CD4-positive, alpha-beta T cell treated with Interleukin-2 at 100 ng/mL for 4 hours (primary cell): ENCODE data around the gene IFNGR2.
"Not testable (repeated sequence)": the region's sequence is repeated elsewhere in the genome, so short reads cannot be mapped to it uniquely, and the experiment has no call there.

Experiments used
- DNase-seq: peaks from one replicate; pipeline ENCODE4 v3.0.0-alpha.2; 2020; ENCODE audit warnings: low spot score

IFNGR2 gene, protein sequence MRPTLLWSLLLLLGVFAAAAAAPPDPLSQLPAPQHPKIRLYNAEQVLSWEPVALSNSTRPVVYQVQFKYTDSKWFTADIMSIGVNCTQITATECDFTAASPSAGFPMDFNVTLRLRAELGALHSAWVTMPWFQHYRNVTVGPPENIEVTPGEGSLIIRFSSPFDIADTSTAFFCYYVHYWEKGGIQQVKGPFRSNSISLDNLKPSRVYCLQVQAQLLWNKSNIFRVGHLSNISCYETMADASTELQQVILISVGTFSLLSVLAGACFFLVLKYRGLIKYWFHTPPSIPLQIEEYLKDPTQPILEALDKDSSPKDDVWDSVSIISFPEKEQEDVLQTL

DNA sequence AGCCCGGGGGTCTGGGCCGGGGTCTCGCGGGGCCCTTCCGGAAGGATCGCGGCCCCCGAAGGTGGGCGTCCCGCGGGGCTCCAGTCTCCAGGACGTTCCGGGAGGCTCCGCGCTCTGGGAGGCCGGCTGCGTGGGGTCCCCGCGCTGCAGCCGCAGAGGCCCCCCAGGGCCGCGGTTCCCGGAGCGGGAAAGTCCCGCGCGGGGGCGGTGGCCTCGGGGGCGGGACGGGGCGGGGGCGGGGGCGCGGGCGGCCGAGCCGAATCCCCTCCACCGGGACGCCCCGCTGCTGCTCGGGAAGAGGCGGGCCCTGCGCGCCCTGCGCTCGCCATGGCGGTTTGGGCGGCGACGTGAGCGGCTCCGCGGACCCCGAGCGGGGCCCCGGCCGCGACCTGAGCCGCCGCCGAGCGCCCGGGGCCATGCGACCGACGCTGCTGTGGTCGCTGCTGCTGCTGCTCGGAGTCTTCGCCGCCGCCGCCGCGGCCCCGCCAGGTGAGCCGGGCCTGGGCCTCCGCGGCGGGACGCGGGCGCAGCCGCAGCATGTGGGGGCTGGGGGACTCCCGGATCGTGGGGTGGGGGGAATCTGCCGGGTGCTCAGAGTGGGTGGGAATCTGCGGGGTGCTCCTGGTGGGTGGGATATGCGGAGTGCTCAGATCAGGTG is at the start of gene IFNGR2:
TSS of gene IFNGR2 (plus strand) at position 286 of the 658 bp plus-strand sequence. CDS start at position 417, 131 bp downstream.
- peak; percentile 38 for DNase-seq

DNA sequence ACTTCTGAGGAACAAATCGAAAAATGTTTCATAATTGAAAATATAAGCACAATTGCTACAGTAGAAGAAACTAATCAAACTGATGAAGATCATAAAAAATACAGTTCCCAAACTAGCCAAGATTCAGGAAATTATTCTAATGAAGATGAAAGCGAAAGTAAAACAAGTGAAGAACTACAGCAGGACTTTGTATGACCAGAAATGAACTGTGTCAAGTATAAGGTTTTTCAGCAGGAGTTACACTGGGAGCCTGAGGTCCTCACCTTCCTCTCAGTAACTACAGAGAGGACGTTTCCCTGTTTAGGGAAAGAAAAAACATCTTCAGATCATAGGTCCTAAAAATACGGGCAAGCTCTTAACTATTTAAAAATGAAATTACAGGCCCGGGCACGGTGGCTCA is 47.9 kb upstream of the IFNGR2 start:
- DNase-seq = no peak

DNA sequence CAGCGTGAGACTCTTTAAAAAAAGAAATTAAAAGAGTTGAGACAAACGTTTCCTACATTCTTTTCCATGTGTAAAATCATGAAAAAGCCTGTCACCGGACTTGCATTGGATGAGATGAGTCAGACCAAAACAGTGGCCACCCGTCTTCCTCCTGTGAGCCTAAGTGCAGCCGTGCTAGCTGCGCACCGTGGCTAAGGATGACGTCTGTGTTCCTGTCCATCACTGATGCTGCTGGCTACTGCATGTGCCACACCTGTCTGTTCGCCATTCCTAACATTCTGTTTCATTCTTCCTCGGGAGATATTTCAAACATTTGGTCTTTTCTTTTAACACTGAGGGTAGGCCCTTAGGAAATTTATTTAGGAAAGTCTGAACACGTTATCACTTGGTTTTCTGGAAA is 47.2 kb upstream of the IFNGR2 start:
- DNase-seq = no peak

DNA sequence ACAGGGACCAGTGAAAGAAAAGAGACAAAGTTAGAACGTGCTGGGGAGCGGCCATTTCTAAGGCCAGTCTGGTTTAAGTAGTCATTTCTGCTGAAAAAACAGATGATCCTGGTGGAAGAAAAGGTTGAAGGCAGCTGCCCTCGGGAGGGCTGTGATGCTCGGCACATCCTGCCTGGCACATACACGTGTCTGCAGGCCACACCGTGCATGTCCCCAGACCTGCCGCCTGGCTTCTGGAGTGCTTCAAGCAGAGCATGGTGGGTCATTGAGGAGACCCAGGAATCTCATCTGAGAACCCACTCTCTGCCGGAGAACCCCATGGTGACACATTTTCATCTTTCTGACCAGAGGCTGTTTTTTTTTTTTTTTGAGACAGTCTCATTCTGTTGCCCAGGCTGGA is 46.0 kb upstream of the IFNGR2 start:
- no peak for DNase-seq

DNA sequence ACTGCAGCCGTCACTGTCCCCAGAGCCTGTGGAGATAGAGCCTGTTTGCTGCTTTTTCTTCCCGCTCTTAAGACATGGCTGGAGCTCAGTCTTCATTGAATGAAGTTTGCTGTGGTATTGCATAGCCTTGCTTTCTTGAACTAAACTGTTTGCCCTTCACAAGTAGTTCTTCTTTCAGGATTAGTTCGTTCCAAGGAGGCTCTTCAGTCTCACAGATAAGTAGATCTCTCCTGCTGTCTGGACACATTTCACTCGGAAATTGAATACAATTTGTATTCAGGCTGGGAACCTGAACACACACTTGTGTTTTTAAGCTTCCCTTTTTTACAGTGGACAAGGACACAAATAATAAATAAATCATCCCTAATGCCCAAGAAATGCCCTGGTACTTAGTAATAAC is 43.8 kb upstream of the IFNGR2 start:
- DNase-seq = no peak

DNA sequence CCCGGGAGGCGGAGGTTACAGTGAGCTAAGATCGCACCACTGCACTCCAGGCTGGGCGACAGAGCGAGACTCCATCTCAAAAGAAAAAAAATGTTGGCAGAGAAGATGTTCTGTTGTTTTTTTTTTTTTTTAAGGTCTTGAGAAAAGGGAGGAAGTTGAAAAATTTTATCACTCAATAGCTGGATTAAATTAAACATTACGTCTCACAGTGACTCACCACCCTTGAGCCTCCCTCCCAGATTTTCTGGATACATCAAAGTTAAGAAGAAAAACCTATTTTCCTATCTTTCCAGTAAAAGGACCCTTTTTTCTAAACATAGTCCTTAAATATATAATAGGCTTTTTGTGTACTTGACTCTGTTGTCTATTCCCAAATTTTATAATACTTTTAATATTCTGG is 42.9 kb upstream of the IFNGR2 start:
- no peak for DNase-seq

DNA sequence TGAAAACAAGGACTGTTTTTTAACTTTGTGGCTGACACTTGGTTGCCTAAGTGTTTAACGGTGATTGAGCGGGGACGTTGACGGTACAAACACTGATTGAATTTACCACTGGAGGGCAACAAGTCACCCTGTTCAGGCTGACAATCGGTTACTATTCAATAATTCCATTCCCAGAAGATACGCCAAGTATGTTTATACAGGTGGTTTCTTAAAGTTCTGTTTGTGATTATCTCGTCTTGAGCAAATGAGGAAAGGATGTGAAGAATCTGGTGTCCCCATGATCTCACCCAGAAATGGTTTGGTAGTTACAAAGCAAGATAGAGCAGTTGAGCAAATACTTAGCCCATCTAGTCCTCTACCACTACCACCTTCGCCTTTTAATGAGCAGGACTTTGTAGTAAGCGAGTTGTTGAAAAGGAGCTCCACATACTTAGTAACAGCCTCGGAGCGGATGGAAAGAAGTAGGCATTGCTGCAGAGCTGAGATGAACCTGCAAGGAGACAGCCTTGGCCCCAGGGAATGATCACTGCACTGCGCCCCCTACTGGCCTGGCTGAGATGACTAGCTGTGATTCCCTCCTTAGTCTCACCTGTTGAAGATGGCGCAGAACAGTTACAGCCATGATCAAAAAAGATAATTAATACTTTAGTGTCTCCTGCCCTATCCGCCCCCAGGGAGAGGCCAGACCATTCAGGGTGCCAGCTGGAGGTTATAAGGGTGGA is 42.2 kb upstream of the IFNGR2 start:
- peak; percentile 89 for DNase-seq

DNA sequence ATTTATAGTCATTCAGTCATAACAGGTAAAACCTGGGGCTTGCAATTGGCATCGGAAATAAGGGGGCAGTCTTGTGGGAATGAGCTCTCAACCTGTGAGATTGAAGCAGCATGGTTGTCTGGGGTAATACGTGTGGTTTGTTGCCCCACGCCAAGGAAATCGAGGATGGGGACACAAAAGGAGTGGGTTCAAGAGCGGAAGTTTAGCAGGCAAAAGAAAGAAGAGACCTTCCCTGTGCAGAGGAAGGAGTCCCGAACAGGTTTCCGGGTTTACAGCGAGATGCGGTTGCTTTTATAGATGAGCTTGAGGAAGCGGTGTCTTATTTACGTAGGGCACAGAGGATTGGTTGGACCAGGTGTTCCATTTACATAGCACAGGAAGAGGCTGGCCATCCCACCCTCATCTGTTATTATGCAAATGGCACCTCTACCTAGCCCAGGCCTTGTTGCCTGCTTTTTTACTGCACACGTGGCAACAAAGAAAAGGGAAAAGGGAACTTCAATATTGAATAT is 41.1 kb upstream of the IFNGR2 start:
- DNase-seq = peak; percentile 81

DNA sequence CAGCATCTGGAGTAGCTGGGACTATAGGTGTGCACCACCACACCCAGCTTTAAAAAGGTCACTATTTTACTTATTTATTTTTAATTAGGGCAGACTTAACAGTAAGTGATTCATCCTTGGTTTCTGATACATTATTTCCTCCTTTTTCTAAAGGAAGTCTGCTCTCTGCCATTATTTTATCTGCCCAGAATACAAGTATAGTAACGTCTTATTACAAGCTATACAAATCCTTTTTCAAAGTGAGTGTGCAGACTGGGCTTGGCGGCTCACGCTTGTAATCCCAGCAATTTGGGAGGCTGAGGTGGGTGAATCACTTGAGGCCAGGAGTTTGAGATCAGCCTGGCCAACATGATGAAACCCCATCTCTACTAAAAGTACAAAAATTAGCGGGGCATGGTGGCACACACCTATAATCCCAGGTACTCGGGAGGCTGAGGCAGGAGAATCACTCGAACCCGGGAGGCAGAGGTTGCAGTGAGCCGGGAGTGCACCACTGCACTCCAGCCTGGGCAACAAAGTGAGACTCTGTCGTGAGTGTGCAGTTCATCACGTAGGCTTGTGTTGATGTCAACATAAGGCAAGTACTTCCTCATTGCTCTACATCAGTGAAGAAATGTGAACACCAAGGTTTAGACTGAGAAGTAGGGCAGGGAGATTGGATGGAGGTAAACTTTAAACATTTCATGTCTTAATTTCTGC is 39.2 kb upstream of the IFNGR2 start:
- not testable (repeated sequence) for DNase-seq

DNA sequence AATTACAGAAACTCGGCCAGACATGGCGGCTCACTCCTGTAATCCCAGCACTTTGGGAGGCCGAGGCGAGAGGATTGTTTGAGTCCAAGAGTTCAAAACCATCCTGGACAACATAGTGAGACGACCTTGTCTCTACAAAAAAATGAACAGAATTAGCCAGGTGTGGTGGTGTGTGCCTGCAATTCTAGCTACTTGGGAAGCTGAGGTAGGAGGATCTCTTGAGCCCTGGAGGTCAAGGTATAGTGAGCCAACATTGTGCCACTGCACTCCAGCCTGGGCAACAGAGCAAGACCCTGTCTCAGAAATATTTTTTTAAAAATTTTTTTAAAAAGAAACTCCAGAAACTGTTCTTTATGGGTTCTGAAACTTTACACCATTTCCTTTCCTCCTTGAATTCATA is 38.4 kb upstream of the IFNGR2 start:
- no peak for DNase-seq

DNA sequence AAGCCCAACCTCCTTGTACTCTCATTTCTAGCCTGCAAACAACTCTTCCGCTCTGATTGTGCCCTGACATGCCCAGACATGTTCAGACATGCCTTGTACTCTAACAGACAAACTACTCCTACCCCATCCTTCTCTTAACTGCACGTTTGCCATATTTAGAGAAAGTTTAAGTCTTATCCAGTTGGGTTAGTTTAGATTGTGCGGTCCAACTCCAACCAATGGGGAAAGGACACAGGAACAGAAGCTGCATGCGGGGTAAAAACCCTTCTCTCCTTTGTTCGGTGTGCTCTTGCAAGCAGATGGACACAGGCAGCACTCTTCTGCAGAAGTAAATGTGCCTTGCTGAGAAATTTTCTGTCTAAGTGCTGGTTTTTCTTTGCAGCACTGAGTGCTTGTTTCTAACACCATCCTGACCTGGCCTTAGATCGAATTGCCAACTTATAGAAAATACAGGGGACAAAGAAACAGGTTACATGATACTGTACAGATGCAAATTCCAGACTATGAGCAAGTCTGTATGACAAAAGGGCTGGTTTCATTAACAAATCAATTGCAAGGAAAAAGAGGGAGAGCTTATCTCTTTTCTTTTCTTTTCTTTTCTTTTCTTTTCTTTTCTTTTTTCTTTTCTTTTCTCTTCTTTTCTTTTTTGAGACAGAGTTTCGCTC is 35.8 kb upstream of the IFNGR2 start:
- no peak for DNase-seq

DNA sequence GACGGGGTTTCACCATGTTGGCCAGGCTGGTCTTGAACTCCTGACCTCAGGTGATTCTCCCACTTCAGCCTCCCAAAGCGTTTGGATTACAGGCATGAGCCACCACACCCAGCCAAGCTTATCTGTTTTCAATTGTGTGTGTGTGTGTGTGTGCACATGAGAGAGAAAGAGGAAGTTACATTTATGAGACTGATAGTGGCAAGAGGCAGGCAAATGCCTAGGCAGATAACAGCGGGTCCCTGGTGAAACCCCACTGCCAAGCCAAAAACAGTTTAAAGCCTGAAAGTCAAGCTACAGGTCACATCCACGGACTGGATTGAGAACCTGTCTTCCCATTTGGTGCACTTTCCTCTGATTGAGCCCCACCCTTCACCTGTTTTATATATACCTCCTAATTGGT is 35.1 kb upstream of the IFNGR2 start:
- no peak for DNase-seq

DNA sequence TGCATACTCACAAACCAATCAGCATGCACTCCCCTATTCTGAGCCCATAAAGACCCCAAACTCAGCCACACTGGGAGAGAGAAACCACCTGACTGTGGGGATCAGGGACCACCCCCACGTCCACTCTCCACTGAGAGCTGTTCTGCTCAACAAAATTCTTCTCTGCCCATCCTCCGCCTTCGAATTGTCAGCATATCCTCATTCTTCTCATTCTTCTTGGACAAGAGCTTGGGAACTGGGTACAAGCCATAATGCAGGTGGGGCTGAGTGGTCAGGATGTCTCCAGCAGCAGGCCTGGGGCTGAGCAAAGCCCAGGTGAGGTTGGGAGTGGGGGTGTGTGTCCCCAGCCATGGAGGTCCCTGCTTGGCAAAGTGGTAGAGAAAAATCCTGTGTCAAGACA is 34.6 kb upstream of the IFNGR2 start:
- no peak for DNase-seq

DNA sequence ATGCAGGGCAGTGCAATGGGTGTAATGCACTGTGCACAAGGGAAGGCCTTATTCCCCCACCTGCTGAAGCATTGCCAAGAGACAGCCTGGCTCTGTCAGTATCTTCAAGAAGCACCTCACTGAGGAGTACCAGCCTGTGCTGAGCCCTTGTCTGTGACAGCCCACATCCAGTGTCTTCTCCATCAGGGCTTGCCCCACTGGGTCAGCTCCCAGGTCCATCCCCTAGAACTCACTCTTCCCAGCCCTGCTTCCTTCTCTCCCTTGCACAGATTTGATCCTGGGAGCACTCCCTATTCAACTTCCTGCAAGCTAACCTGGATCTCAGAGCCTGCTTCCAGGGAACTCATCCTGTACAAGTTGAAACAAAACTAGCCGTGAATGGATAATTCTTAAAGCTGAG is 33.6 kb upstream of the IFNGR2 start:
- no peak for DNase-seq

DNA sequence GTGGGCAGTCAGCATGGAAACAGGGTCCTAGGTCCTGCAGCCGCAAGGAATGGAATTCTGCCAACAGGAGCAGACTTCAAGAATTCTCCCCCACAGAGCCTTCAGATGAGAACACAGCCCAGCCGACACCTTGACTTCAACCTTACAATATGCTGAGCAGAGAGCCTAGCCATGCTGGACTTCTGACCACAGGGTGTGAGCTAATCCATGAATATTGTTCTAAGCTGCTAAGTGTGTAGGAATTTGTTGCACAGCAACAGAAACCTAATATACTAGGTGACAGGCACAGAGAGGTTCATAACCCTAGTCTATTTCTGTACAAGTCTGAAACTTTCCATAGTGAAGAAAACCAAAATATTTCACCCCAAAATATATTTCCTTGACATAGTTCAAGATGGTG is 32.9 kb upstream of the IFNGR2 start:
- DNase-seq = no peak

DNA sequence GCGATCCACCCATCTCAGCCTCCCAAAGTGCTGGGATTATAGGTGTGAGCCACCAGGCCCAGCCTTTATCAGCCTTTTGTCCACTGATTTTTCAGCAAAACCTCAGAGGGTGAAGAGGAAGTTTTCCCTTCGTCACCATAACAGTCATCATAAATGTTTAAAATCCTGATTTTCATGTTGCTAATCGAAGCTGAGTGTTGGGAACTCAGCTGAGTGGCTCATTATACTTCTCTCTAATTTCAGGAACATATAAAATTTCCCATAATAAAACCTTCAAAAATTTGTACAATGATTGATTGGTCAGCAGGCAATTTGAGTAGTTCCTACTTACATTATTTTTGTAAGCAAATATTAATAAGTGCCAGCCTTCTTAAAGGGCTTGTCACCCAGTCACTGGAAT is 31.8 kb upstream of the IFNGR2 start:
- DNase-seq = no peak

DNA sequence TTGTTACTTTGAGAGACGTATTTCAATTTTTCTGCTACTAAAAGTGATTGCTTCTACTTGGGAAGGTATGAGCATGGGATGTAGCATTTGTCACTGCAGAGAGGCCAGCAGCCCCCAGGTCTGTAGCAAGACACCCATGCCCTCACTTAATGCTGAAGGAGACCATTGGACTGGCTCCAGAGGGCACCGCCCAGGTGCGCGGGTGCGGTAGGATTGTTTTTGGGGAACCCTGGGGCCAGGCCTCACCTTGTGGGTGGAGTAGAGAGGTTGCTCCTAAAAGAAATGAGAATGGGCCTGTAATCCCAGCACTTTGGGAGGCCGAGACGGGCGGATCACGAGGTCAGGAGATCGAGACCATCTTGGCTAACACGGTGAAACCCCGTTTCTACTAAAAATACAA is 30.6 kb upstream of the IFNGR2 start:
- DNase-seq = no peak

DNA sequence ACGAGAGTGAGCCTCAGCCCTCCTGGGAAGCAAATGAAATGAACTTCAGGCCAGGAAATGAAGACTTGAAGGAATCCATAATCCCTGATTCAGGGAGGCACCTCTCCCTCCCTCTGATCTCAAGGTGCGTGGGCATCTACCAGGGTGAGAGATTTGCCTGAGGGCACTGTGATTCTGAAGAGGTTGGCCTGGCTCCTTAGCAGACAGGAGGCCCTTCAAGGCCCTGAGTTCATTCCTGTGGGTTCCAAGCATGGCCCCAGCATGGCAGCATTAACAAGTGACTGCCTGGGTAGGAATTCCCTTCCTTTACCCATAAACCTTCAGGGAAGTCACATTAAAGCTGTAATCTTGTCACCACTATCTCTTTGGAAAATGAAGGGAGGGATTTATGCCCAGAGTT is 29.8 kb upstream of the IFNGR2 start:
- no peak for DNase-seq

DNA sequence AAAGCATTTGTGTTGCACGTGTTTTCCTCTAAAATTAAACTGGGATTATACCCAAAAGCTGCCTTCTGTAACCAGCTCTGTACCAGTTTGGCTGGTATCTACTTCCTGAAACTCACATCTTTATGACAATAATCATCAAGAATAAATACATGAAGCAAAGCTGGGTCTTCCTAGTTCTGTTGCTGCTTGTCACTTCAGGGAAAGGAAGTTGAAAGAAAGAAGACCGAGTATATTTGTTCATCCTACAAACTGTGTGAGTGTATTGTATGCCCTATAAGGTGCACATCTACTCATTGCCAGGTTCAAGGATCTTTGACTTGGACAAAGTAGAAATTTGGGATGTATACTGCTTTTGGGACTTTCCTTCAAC is 29.1 kb upstream of the IFNGR2 start:
- DNase-seq = no peak

DNA sequence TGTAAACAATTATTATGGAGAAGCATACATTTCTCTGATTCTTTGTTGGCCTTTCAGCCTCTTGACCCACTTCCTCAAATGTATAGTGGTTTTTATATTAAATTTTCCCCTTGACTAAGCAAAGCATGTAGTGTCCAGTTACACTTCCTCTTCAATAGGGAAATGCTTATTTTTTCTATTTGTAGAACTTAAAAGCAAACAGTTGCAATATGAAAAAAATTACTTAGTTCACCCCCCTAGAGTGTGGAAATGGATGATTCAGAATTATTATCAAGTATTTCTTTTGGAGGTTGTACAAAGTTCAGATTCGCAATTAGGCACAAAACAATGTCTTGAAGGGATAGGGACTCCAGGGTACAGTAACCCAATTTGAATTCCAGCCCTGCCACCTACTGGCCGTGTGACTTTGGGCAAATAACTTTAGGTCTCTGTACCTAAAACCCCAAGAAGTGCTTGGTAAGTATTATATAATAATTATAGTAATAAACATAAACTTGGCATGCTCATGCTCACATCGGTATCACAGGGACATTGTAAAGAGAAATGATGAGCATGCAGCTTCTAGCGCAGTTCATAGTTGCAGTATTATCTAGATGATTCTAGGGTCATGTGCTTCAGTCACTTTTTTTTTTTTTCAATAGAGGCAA is 28.6 kb upstream of the IFNGR2 start:
- DNase-seq = peak; percentile 73

DNA sequence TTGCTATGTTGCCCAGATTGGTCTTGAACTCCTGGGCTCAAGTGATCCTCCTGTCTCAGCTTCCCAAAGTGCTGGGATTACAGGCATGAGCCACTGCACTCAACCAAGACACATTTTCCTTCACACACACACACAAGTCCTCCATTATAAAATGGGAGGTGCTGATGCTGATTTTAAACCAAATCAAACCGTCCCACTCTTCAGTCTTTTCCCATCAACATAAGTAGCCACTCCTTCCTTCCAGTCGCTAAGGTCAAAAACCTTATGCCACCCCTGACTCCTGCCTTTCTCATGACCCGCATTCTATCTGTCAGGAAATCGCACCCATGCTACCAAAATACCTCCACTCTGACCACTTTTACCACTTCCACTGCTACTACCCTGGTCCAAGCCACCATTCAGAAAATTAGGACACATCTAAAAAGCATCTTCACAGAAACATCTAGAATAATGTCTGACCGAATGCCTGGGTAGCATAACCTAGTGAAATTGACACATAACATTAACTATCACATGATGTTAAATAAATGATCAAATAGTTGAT is 28.0 kb upstream of the IFNGR2 start:
- no peak for DNase-seq
